HG03469 (cell line): ENCODE data around the gene CNRIP1.
"Not testable (repeated sequence)": the region's sequence is repeated elsewhere in the genome, so short reads cannot be mapped to it uniquely, and the experiment has no call there.

ENCODE experiments used
- ATAC-seq: cut with Tn5 transposase; IDR thresholded peaks from one replicate; pipeline ENCODE4 v1.9.1; 2021; ENCODE audit warnings: mild to moderate bottlenecking, moderate library complexity, moderate number of reproducible peaks; ENCODE audit not compliant: unreplicated experiment

CNRIP1 gene

DNA sequence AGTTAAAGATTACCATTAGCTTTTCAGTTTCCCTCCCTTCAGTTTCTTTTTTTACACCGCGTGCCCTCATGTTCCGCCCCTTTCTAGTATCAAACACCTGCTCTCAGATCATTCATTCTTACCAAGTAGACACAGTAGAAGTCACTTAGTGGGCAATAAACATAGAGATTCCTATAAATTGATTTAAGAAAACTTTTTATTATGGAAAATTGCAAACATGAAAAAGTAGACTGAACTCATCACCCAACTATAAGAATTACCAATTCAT lies 21.2 kb upstream of the CNRIP1 start:
- no peak for ATAC-seq

- no peak for ATAC-seq
These were observed 20.7 kb upstream of the CNRIP1 start for GRCh38 chr2:68340226-68341061.

GRCh38 chr2:68336192-68336591 lies 16.4 kb upstream of the CNRIP1 start:
- no peak for ATAC-seq

DNA sequence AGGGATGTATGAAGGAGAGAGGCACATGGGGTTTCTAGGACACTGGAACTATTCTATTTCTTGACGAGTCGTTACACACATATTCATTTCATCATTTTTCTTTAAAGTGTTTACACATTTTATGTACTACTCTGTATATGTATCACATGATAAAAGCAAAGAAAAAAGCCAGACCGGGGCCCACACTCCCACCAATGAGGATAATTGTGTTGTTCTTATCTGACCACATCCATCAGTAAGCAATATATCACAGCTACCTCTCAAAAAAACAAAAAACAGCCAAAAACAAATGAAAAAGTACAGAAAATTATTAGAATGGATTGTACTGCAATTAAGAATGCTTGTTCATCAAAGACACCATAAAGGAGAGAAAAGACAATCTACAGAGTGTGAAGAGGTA lies 14.2 kb upstream of the CNRIP1 start:
- no peak for ATAC-seq

DNA sequence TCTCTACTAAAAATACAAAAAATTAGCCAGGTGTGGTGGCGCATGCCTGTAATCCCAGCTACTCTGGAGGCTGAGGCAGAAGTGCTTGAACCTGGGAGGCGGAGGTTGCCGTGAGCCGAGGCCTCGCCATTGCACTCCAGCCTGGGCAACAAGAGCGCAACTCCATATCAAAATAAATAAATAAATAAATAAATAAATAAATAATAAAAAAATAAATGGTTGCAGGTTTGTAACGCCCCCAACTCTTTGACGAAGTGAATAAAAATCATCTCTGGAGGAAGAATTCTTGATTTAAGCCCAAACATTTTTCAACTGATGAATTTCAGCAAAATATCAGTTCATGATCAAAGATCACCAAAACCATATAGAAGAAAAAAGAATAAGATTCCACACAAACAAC lies 13.3 kb upstream of the CNRIP1 start:
- no peak for ATAC-seq

- ATAC-seq: no peak
These were observed 10.9 kb upstream of the CNRIP1 start for GRCh38 chr2:68330691-68331090.

DNA sequence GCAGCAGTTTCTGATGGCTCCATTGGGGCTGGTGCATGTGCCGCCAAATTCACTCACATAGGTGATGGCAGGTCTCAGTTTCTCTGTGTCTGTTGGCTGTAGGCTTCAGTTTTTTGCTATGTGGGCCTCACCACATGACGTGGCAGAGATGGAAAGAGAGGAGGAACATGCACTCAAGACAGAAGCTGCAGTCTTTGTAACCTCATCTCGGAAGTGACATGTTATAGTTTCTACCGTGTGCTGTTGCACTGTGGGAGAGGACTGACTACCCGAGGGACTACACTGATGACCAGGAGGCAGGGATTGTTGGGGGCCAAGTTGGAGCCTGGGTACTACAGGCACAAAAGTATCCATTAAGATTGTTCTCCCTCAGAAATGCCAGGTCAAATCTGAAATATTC lies 9.2 kb upstream of the CNRIP1 start:
- ATAC-seq: no peak

GRCh38 chr2:68325056-68325455 lies 5.3 kb upstream of the CNRIP1 start:
- ATAC-seq: no peak

DNA sequence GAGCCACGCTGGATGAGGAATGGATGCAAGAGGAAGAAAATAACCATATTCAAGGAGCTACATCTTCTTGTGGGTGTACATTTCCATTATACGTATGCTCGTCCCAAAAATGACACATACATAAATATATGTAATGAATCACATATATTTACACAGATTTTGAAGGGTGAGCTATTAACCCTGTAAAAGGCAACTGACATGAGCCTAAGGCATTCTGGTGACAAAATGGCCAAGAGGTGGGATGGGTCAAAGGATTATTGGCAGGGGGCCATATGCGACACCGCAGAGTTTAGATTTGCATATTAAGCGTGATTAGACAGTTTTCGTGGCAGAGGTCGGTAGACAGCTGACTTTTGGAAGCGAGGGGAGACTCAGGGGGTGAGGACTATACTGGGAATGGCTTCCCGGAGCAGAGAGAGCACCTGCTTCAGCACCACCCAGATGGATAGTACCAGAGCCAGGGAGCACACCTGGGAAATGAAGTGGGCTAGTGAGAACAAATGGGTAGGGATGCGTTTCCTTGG lies 431 bp upstream of the CNRIP1 start:
- ATAC-seq: no peak

GRCh38 chr2:68318914-68319397 lies 793 bp downstream of the CNRIP1 start:
- ATAC-seq: no peak

- ATAC-seq: no peak
These were observed 1.5 kb downstream of the CNRIP1 start for GRCh38 chr2:68317971-68318913.

DNA sequence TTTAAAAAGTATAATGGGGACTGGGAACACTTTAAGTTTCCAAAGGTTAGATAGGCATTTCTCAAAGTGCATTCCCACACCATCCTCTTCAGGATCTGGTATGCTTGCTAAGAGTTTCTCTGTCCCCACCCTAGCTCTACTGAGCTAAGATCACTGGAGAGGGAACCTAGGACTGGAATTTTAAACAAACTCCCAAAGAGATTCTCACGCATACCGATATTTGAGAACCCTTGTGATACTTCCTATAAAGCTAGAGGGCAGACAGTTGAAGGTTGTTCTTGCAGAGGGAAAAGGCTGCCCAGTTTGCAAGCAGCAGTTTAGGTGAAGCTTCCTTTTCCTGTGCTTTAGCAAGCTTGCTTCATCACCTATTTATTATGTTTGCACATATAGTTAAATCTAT lies 3.6 kb downstream of the CNRIP1 start:
- ATAC-seq: no peak

- ATAC-seq: no peak
These were observed 8.7 kb downstream of the CNRIP1 start for GRCh38 chr2:68311033-68311432.

DNA sequence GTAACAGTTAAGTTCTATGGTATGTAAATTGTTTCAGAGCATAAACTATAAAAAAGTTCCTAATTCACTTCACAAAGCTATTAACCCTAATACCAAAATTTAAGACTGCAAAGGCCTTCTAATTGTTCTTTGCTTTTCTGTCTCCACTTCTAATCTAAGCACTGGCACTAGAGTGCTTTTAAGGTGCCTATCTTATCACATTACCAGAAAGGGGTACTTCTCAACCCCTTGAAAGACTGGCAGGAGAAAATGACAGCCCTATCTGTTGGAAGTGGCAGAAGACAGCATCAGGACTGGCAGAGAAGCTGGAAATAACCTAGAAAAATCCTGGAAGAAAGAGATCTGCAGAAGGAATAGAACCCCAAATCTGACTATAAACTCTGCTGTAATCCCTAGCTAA lies 10.3 kb downstream of the CNRIP1 start:
- no peak for ATAC-seq

DNA sequence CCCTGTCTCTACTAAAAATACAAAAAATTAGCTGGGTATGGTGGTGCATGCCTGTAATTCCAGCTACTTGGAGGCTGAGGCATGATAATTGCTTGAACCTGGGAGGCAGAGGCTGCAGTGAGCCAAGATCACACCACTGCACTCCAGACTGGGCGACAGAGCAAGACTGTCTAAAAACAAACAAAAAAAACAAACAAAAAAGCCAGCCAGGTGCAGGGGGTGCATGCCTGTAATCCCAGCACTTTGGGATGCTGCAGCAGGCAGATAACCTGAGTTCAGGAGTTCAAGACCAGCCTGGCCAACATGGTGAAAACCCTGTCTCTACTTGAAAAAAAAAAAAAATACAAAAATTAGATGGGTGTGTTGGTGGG lies 15.9 kb downstream of the CNRIP1 start:
- not testable (repeated sequence) for ATAC-seq

- no peak for ATAC-seq
These were observed 16.5 kb downstream of the CNRIP1 start for GRCh38 chr2:68303033-68303901.

- no peak for ATAC-seq
These were observed 17.4 kb downstream of the CNRIP1 start for GRCh38 chr2:68302281-68302875.

DNA sequence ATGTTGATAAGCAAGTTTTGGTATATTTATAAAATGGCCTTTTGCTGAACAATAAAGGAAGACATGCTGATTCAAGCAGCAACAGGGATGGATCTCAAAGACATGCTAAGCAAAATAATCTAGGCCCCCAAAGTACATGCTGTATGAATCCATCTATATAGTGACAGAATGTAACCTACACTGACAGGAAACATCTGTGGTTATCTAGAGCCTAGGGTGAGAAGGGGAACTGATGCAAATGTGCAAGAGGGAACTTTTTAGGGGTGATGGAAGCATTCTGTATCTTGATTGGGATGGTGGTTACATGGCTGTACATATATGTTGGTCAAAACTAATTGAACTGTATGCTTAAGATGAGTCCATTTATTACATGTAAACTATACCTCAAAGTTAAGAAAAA lies 24.2 kb downstream of the CNRIP1 start:
- ATAC-seq: peak; percentile 67

- ATAC-seq: no peak
These were observed 24.8 kb downstream of the CNRIP1 start for GRCh38 chr2:68294913-68295312.

GRCh38 chr2:68294187-68294586 lies 25.6 kb downstream of the CNRIP1 start:
- ATAC-seq: no peak
